ENCODE data around the gene LRFN5.

DNA sequence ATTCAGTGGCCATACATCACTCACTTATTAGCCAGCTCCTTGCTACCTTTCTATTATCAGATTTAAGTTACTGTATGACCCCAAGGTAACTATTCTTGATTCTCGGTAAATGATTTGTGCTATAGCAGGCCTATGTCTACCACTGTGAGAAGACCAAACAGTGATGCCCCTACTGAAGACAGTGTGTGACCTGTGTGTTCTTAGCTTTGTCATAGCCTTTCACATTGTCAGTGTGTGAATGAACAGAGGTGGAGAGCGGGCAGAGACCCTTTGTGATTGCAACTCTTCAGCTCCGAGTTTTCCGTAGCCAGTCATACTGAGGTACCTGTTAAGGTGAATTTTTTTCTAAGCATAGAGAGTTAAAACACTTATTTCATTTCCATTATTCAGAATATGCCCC, 294.0 kb downstream of the LRFN5 start:
- TF ChIP-seq POLR2A (IDR thresholded peaks at IDR 0.05) (no peak), CTCF (IDR thresholded peaks at IDR 0.05) (no peak)
